Fibroblast of pulmonary artery (primary cell): ENCODE data around the gene SMG6.

Experiments
- DNase-seq: peaks from one replicate; pipeline ENCODE4 v3.0.0-alpha.2; 2010; ENCODE audit warnings: low read depth
- H3K4me3 ChIP-seq: replicated peaks from 2 replicates; pipeline ENCODE4 v1.5.1; 2011; ENCODE audit warnings: low read depth, mild to moderate bottlenecking, control low read depth, low read length, moderate library complexity
- CTCF ChIP-seq: IDR thresholded peaks from 2 replicates; pipeline ENCODE4 v1.5.1; 2011; ENCODE audit warnings: mild to moderate bottlenecking, control low read depth, low read length, inconsistent platforms; ENCODE audit errors: missing control alignments

Gene SMG6

GRCh38 chr17:2212400-2212981, 91.1 kb downstream of the SMG6 start:
- TF ChIP-seq CTCF = no peak
- H3K4me3 ChIP-seq = peak overlapping the region; percentile 44
- peak; percentile 70 for DNase-seq

- no peak for TF ChIP-seq CTCF
- no peak overlapping the region for H3K4me3 ChIP-seq
- DNase-seq = no peak
These were observed 91.8 kb downstream of the SMG6 start for GRCh38 chr17:2211661-2212399.

- no peak for DNase-seq
- H3K4me3 ChIP-seq = no peak overlapping the region
- no peak for TF ChIP-seq CTCF
These were observed 92.9 kb downstream of the SMG6 start for GRCh38 chr17:2210726-2211125.

GRCh38 chr17:2207815-2208515, 95.6 kb downstream of the SMG6 start:
- H3K4me3 ChIP-seq = no peak overlapping the region
- no peak for TF ChIP-seq CTCF
- no peak for DNase-seq

GRCh38 chr17:2204393-2204792, 99.2 kb downstream of the SMG6 start:
- no peak overlapping the region for H3K4me3 ChIP-seq
- TF ChIP-seq CTCF = no peak
- no peak for DNase-seq

- no peak overlapping the region for H3K4me3 ChIP-seq
- TF ChIP-seq CTCF = no peak
- DNase-seq = no peak
These were observed 99.8 kb downstream of the SMG6 start for GRCh38 chr17:2203818-2204217.
